Activated CD4-positive, alpha-beta T cell treated with anti-CD3 and anti-CD28 coated beads, Interleukin-2, Interleukin-6, amounts not matched to agents 100 ng/mL and 50 ng/mL, durations not matched to agents 16 hours and 8 hours (primary cell): ENCODE results near the gene NACAD.
"Not testable (repeated sequence)": the region's sequence is repeated elsewhere in the genome, so short reads cannot be mapped to it uniquely, and the experiment has no call there.

ENCODE experiments used
- DNase-seq: peaks from one replicate; pipeline ENCODE4 v3.0.0-alpha.2; 2020

The NACAD gene

GRCh38 chr7:45053401-45053800 lies 35.4 kb downstream of the NACAD start:
- no peak for DNase-seq

- no peak for DNase-seq
These were observed 36.8 kb downstream of the NACAD start for GRCh38 chr7:45052011-45052410.

GRCh38 chr7:45050198-45050597 lies 38.6 kb downstream of the NACAD start:
- DNase-seq: no peak

- DNase-seq: no peak
These were observed 40.0 kb downstream of the NACAD start for GRCh38 chr7:45048748-45049147.

GRCh38 chr7:45044338-45044737 lies 44.4 kb downstream of the NACAD start:
- DNase-seq: no peak

GRCh38 chr7:45039106-45039505 lies 49.7 kb downstream of the NACAD start:
- no peak for DNase-seq

- no peak for DNase-seq
These were observed 50.9 kb downstream of the NACAD start for GRCh38 chr7:45037876-45038275.

GRCh38 chr7:45036796-45037195 lies 52.0 kb downstream of the NACAD start:
- peak; percentile 70 for DNase-seq

- DNase-seq: no peak
These were observed 52.5 kb downstream of the NACAD start for GRCh38 chr7:45036317-45036716.

- DNase-seq: no peak
These were observed 52.9 kb downstream of the NACAD start for GRCh38 chr7:45035893-45036292.

- DNase-seq: no peak
These were observed 53.4 kb downstream of the NACAD start for GRCh38 chr7:45035371-45035770.

GRCh38 chr7:45034710-45035109 lies 54.1 kb downstream of the NACAD start:
- not testable (repeated sequence) for DNase-seq

- no peak for DNase-seq
These were observed 54.9 kb downstream of the NACAD start for GRCh38 chr7:45033931-45034290.

GRCh38 chr7:45033261-45033930 lies 55.4 kb downstream of the NACAD start:
- DNase-seq: peak; percentile 42

- DNase-seq: no peak
These were observed 56.3 kb downstream of the NACAD start for GRCh38 chr7:45032421-45032820.

GRCh38 chr7:45031829-45032228 lies 56.9 kb downstream of the NACAD start:
- no peak for DNase-seq
